EL (cell line): ENCODE results near the gene C2orf92.
A peak's percentile ranks its signal among the peaks of the same experiment; 100 is the strongest.

Experiments
- DNase-seq: peaks from one replicate; pipeline ENCODE4 v3.0.0-alpha.2; 2016

Gene C2orf92

GRCh38 chr2:97714950-97715652, 45.6 kb downstream of the C2orf92 start:
- DNase-seq: no peak

- DNase-seq: no peak
Observed at GRCh38 chr2:97715951-97716694, 46.6 kb downstream of the C2orf92 start.

GRCh38 chr2:97716695-97717612, 47.4 kb downstream of the C2orf92 start:
- DNase-seq: no peak

- DNase-seq: no peak
Observed at GRCh38 chr2:97717613-97717995, 48.1 kb downstream of the C2orf92 start.

- no peak for DNase-seq
Observed at GRCh38 chr2:97718051-97718882, 48.8 kb downstream of the C2orf92 start.

- DNase-seq: no peak
Observed at GRCh38 chr2:97718942-97719341, 49.4 kb downstream of the C2orf92 start.

GRCh38 chr2:97719362-97720155, 50.0 kb downstream of the C2orf92 start:
- DNase-seq: no peak

GRCh38 chr2:97720746-97721145, 51.2 kb downstream of the C2orf92 start:
- DNase-seq: no peak

GRCh38 chr2:97722227-97722626, 52.7 kb downstream of the C2orf92 start:
- no peak for DNase-seq

- no peak for DNase-seq
Observed at GRCh38 chr2:97723156-97724072, 53.9 kb downstream of the C2orf92 start.

GRCh38 chr2:97724073-97724410, 54.5 kb downstream of the C2orf92 start:
- no peak for DNase-seq

- no peak for DNase-seq
Observed at GRCh38 chr2:97724501-97724900, 55.0 kb downstream of the C2orf92 start.

- DNase-seq: no peak
Observed at GRCh38 chr2:97724946-97725688, 55.6 kb downstream of the C2orf92 start.

GRCh38 chr2:97726261-97727064, 57.0 kb downstream of the C2orf92 start:
- peak; percentile 13 for DNase-seq

GRCh38 chr2:97727296-97727695, 57.8 kb downstream of the C2orf92 start:
- no peak for DNase-seq

- no peak for DNase-seq
Observed at GRCh38 chr2:97728091-97728731, 58.7 kb downstream of the C2orf92 start.

- peak; percentile 72 for DNase-seq
Observed at GRCh38 chr2:97730245-97730644, 60.7 kb downstream of the C2orf92 start.

- no peak for DNase-seq
Observed at GRCh38 chr2:97731274-97732020, 61.9 kb downstream of the C2orf92 start.
